HEK293T (cell line): ENCODE data around the gene COLEC12.

Source experiments
- ARNT ChIP-seq: fragments of 450-650 bp; IDR thresholded peaks from 2 replicates; pipeline ENCODE4 v1.6.1; 2017; ENCODE audit warnings: mild to moderate bottlenecking
- FOXA1 ChIP-seq: fragments of 450-650 bp; IDR thresholded peaks from 2 replicates; pipeline ENCODE4 v1.6.1; 2016; ENCODE audit warnings: mild to moderate bottlenecking

- TF ChIP-seq FOXA1 (no peak), ARNT (no peak)
Observed at GRCh38 chr18:518081-518480, 17.6 kb upstream of the COLEC12 start.
